Measurements from ENCODE around the gene ATP11A. TPM values are rescaled to one million over a fixed set of nuclear protein-coding genes. Genes with fewer than 3 reads are reported as not detected.

ATP11A gene
- total RNA-seq, 1 experiment from 2014 or later, result 65.3 TPM

DNA sequence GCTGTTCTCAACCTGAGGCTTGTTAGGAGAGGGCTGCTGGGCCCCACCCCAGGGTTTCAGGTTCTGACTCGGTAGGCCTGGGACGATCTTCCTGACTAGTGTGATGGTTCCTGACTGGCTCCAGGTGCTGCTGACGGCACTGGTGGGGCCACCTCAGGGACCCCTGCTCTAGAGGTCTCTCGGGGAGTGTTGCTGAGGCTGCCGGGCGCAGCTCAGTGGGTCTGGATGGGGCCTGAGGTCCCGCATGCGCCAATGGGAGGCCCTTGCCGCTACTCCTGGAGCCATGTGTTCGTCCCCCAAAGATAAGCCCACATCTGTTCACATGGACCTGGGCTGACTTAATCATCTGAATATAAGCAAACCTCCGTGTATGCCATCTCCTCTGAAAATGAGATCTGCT is 133.0 kb downstream of the ATP11A start:
- no peak overlapping the region; the same call in 1 of the 2 replicates for H3K14ac ChIP-seq (ENCODE audit: insufficient read depth, low read length)
- Mint-ChIP-seq H3K27me3 (ENCODE audit: low read depth) (no peaks in the 10 kb centered on the region), H3K4me3 (no peak overlapping the region), H3K36me3 (ENCODE audit: insufficient read depth in 1 of 3, low read depth in 3 of 3) (peaks cover 37 to 91% (median 79%) of the 10 kb centered on the region in 3 experiments), H3K4me1 (no peaks in the 10 kb centered on the region), H3K27ac (peak overlapping the region in 2 of 3 experiments; percentile 20 to 90; a peak in 4 of 7 replicates), H3K9me3 (peaks cover 8 to 12% of the 10 kb centered on the region in 2 experiments)
- H2BK5ac ChIP-seq (ENCODE audit: insufficient read length, low read length), result no peak overlapping the region
- no peak overlapping the region for H2BK12ac ChIP-seq (ENCODE audit: insufficient read length, low read depth, low read length)
- H2BK120ac ChIP-seq (ENCODE audit: low read depth, low read length, poor library complexity, severe bottlenecking), result no peak overlapping the region
- no peak overlapping the region for H3K27ac ChIP-seq (ENCODE audit: insufficient read length, low read depth, low read length)
- H3K4ac ChIP-seq (ENCODE audit: low read depth, low read length), result no peak overlapping the region
- peaks cover 8% of the 10 kb centered on the region for H3K9me3 ChIP-seq (ENCODE audit: control insufficient read depth, low read depth, low read length)
- H2BK20ac ChIP-seq (ENCODE audit: low read depth, low read length, poor library complexity, severe bottlenecking), result no peak overlapping the region
- no peaks in the 10 kb centered on the region for H4K20me1 ChIP-seq (ENCODE audit: control insufficient read depth, insufficient read depth, insufficient read length)
- no peak overlapping the region for H2AFZ ChIP-seq (ENCODE audit: low read length)
- H3K9ac ChIP-seq (ENCODE audit: extremely low read depth, insufficient read length, low read length), result no peak overlapping the region
- no peak overlapping the region for H4K91ac ChIP-seq (ENCODE audit: insufficient read length, low read depth, low read length)
- DNase-seq, result no peak
- no peak overlapping the region for H3T11ph ChIP-seq (ENCODE audit: low read length)
- no peaks in the 10 kb centered on the region for H3K79me2 ChIP-seq (ENCODE audit: insufficient read depth, low read length)
- H3K56ac ChIP-seq (ENCODE audit: insufficient read length, low read depth, low read length), result no peak overlapping the region
- no peaks in the 10 kb centered on the region for H3K27me3 ChIP-seq (ENCODE audit: insufficient read depth, low read length)
- no peaks in the 10 kb centered on the region for H3K4me1 ChIP-seq (ENCODE audit: insufficient read depth, low read length)
- WGBS (ENCODE audit: extremely low coverage, insufficient read length, low lambda C conversion rate), result no CpG with 5 or more reads among the region's 11 CpGs
- no peak overlapping the region for H3K4me2 ChIP-seq (ENCODE audit: insufficient read depth, insufficient read length, low read length)
- no peaks in the 10 kb centered on the region for H3K23me2 ChIP-seq (ENCODE audit: insufficient read length, low read depth, low read length, poor library complexity, severe bottlenecking)
- H2BK15ac ChIP-seq (ENCODE audit: low read depth, low read length), result no peak overlapping the region
- no peak overlapping the region for H2AK5ac ChIP-seq (ENCODE audit: insufficient read length, low read length)
- no peak overlapping the region for H4K5ac ChIP-seq (ENCODE audit: insufficient read length, low read depth, low read length)
- H4K8ac ChIP-seq (replicated peaks; ENCODE audit: insufficient read length, low read depth, low read length), result no peak overlapping the region
- no peak overlapping the region for H3K23ac ChIP-seq (ENCODE audit: insufficient read length, low read depth, low read length)
- H3K79me1 ChIP-seq (ENCODE audit: insufficient read depth, low read depth, low read length, poor library complexity, severe bottlenecking), result no peaks in the 10 kb centered on the region
- no peak overlapping the region for H3K18ac ChIP-seq (ENCODE audit: insufficient read length, low read depth, low read length)
- TF ChIP-seq, protein P1, sequence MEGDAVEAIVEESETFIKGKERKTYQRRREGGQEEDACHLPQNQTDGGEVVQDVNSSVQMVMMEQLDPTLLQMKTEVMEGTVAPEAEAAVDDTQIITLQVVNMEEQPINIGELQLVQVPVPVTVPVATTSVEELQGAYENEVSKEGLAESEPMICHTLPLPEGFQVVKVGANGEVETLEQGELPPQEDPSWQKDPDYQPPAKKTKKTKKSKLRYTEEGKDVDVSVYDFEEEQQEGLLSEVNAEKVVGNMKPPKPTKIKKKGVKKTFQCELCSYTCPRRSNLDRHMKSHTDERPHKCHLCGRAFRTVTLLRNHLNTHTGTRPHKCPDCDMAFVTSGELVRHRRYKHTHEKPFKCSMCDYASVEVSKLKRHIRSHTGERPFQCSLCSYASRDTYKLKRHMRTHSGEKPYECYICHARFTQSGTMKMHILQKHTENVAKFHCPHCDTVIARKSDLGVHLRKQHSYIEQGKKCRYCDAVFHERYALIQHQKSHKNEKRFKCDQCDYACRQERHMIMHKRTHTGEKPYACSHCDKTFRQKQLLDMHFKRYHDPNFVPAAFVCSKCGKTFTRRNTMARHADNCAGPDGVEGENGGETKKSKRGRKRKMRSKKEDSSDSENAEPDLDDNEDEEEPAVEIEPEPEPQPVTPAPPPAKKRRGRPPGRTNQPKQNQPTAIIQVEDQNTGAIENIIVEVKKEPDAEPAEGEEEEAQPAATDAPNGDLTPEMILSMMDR (conservative IDR thresholded peaks at IDR 0.05), result no peak

All from H9 (cell line).